EH (cell line): ENCODE results near the gene PPP2R1B.
A peak's percentile ranks its signal among the peaks of the same experiment; 100 is the strongest.
"Not testable (repeated sequence)": the region's sequence is repeated elsewhere in the genome, so short reads cannot be mapped to it uniquely, and the experiment has no call there.

Source experiments
- DNase-seq: peaks from one replicate; pipeline ENCODE4 v3.0.0-alpha.2; 2015; ENCODE audit warnings: low read depth

Gene PPP2R1B

GRCh38 chr11:111782109-111782741, 16.0 kb upstream of the PPP2R1B start:
- DNase-seq, result no peak

DNA sequence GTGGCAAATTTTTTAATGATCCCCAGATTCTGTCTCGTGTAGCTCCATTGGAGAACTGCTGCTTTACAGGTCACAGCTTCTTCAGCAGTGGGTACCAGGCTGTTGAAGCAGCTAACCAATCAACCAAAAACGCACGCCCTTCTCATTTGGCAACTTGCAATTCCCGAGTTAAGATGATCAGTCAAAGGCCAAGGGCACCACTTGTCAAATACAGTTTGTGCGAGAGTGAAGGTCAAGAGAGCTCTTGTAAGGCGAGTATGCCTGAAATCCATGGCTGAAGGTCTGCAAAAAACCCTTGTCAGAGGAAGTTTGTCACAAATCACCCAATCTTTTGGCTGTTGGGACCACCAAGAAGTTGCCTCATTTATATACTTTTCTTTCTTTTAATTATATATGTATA, 12.9 kb upstream of the PPP2R1B start:
- no peak for DNase-seq

DNA sequence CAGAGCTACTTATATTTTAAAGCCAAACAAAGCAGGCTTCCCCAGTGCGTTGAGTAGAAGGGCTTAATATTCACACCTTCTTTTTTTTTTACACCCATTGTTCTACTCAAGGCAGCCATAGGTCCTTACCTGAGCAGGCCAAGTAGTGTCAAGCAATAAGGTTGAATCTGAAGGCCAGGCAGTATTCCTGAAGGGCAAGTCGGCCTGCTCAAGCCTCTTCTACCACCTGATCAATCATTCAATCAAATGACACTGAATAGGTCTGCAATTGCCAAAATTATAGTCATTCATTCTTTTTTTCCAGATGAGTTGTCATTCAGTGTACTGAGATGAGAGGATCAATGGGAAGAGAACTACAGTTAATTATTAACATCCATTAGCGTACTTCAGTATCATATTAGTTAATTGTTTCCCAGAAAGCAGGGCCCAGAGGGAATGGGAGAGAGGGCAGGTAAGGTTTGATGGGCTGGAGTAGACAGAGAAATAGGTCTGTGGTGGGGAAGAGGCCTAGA, 11.9 kb upstream of the PPP2R1B start:
- no peak for DNase-seq

- peak; percentile 82 for DNase-seq
Measured at GRCh38 chr11:111777094-111778046, 11.2 kb upstream of the PPP2R1B start.

DNA sequence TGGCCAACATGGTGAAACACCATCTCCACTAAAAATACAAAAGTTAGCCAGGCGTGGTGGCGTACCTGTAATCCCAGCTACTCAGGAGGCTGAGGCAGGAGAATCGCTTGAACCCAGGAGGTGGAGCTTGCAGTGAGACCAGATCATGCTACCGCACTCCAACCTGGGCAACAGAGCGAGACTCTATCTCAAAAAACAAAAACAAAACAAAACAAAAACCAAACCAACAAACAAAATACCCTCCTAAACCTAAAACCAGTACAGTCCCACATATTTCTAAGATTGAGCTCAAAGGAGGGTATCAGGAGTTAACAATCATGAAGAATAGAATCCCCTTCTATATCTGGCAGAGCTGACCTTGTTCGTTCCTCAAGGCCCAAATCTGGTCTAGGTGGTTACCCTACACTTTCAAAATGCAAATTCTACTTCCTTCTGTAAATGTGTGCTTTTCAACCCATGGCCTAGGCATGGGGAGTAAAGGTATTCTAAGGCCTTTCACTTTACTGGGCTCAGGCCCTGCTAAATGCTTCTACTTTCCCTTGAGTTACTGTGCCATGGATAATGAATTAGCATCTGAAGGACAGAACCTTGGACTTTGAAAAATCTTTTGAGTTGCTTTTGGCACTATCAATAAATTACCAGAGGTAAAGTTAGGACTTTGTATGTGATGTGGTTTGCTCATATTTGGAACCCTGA, 10.4 kb upstream of the PPP2R1B start:
- DNase-seq, result no peak

DNA sequence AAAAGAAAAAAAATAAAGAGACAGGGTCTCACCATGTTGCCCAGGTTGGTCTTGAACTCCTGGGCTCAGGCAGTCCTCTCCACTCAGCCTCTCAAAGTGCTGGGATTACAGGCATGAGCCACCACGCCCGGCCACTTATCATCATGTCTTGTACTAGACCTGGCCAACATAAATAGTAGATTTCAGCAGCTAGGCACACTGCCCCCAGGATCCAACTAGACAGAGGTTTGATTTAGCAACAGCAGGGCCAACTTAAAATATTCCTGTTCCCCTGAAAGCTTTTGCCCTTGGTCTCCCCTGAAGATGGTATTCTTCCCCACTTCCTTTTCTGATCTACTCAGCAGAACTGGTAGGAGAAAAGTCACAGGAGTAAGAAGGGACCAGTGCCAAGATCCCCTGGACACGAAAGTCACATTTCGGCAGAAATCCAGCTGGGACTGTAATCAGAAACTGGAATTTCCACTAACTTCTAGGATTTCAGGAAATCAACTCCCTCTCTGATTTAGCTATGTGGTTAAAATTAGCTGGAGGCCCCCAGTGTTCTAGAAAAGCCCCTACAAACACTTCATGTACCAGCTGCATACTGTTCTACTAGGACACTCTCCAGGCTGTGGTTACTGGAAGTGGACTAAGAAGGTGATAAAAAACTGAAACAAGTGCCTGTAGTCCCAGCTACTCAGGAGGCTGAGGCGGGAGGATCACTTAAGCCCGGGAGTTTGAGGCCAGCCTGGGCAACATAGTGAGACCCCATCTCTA, 8.9 kb upstream of the PPP2R1B start:
- peak; percentile 60 for DNase-seq

DNA sequence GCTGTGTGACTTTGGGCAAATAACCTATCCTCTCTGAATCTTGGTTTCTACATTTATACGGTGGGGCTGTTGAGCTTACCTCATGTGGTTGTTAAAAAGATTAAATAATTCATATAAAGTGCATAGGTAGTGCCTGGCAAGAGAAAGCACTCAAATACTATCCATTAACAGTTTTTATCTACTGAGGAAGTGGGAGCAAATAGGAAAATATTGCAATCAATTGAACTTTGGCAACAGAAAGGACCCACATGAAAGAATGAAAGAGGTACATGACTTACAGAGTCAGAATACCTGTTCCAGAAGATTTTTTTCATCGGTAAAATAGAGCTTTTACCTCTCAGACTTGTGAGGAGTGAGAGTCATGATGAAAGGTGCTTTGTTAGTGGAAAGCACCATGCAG, 6.3 kb upstream of the PPP2R1B start:
- no peak for DNase-seq

DNA sequence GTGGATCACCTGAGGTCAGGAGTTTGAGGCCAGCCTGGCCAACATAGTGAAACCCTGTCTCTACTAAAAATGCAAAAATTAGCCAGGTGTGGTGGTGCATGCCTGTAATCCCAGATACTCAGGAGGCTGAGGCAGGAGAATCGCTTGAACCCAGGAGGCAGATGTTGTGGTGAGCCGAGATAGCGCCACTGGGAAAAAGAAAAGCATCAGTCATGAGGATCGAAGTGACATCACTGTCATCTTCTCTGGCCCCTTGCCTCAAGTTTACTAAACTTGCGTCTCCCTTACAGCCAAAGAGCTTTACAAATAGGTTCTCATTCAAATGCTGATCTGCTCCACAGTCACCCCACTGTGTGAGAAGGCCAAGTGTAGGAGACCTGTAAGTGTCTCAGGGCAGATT, 5.0 kb upstream of the PPP2R1B start:
- not testable (repeated sequence) for DNase-seq

DNA sequence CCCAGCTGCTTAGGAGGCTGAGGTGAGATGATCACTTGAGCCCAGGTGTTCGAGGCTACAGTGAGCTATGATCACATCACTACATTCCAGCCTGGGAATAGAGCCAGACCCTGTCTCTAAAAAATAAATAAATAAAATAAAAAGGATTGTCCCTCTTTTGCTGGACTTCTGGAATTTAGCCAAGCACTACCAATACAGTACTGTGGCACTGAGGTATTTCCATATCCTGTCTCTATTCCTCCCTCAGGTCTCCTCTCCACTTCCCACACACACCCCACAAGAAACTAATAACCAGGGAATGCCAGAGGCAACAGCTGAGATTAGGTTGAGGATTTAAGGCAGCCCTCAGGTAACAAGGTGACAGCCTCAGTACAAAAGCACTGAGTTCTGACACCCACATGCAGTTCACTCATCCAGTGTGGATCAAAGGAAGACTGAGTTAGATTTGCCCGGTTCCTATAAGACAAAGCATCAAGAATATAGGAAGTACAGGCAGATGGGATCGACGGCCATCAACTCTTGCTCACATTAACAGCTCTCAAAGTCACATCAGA, 4.5 kb upstream of the PPP2R1B start:
- DNase-seq, result no peak

GRCh38 chr11:111766834-111767142, 599 bp upstream of the PPP2R1B start:
- DNase-seq, result no peak

GRCh38 chr11:111765320-111765983, 737 bp downstream of the PPP2R1B start:
- peak; percentile 17 for DNase-seq

GRCh38 chr11:111764621-111765020, 1.6 kb downstream of the PPP2R1B start:
- DNase-seq, result peak; percentile 73

DNA sequence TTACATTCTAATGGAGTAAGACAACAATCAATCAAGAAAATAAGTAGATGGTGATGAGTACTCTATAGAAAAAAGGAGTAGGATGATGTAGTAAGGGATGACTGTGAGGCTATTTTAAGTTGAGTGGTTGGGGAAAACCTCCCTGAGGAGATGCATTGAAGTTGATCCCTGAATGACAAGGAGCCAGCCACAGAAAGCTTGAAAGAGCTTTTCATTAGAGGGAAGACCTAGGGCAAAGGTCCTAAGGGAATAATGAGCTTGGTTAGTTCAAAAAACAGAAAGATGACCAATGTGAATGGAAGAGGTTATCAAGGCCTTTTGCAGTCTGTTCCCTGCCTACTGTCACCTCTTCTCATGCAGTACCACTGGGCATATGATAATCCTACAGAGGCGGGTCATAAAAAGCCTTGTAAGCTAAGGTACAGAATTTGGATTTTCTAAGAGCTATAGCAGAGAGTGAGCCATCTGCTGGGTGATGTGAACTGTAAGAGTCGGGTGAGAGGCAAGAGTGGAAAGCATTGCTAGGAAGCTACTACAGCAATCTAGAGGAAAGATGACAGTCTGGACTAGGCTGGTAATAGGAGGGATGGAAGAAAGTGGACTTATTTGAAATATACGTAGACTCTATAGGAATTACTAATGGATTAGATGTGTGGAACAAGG, 3.1 kb downstream of the PPP2R1B start:
- DNase-seq, result peak; percentile 24

DNA sequence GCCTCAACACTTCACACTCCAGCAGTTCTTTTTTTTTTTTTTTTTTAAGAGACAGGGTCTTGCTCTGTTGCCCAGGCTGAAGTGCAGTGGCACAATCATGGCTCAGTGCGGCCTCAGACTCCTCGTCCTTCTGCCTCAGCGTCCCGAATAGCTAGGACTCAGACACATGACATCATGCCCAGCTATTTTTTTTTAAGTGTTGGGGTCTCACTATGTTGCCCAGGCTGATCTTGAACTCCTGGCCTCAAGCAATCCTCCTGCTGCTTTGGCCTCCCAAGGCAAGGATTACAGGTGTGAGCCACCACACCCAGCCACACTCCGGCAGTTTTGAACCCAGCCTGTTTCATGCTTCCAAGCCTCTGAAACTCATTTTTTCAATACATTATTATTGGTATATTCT, 3.7 kb downstream of the PPP2R1B start:
- DNase-seq, result no peak

GRCh38 chr11:111761036-111761435, 5.2 kb downstream of the PPP2R1B start:
- no peak for DNase-seq

GRCh38 chr11:111759778-111760407, 6.3 kb downstream of the PPP2R1B start:
- DNase-seq, result peak; percentile 9

GRCh38 chr11:111759376-111759775, 6.8 kb downstream of the PPP2R1B start:
- DNase-seq, result peak; percentile 13

- DNase-seq, result no peak
Measured at GRCh38 chr11:111756097-111756496, 10.1 kb downstream of the PPP2R1B start.

DNA sequence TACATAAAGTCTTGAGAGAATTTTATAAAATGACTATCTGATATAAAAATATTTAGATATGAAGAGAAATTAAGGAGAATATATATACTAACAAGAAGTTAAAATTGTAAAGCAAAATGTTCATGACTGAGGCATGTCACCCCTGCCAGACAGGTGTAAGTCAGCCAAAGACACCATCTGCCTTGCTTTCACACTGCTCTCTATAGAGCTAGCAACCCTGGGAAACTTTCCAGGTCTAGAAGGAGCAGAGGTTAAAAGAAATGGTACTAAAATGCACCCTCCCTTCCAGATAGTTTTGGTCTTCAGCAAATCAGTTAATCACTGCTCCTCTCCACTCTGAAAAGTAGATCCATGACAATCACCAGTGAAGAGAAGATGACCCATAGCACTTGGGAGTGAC, 16.5 kb downstream of the PPP2R1B start:
- no peak for DNase-seq
